ENCODE measurements around the gene ARIH2. TPM values are rescaled to one million over a fixed set of nuclear protein-coding genes. Genes with fewer than 3 reads are reported as not detected.

The ARIH2 gene
- total and polyA plus RNA-seq, 8 donors = 29.8 to 202 (median 51.5) TPM

- H3K4me1 ChIP-seq = peaks cover 41 to 72% (median 57%) of the 10 kb centered on the region in 4 donors
- H3K9me3 ChIP-seq = no peaks in the 10 kb centered on the region
- intact Hi-C loops (cut with DNase I; ENCODE audit: low total_unique reads) = no loop called here
- no peaks in the 10 kb centered on the region for H3K27me3 ChIP-seq
- H3K4me3 ChIP-seq = no peak overlapping the region
- WGBS, 5 donors = 78 to 83% (median 80%) methylated on average over 9 to 11 of the region's 11 CpGs
- peaks cover 26 to 87% (median 77%) of the 10 kb centered on the region in 4 donors for H3K36me3 ChIP-seq
- TF ChIP-seq POLR2A (IDR thresholded peaks at IDR 0.05) (no peak), EP300 (IDR thresholded peaks at IDR 0.05) (no peak), POLR2AphosphoS5 (IDR thresholded peaks at IDR 0.05) (no peak), CTCF (IDR thresholded peaks at IDR 0.05) (no peak)
- DNase-seq = no peak
- H3K27ac ChIP-seq = peak overlapping the region in 1 of 5 donors; percentile 17
These were observed 8.1 kb downstream of the ARIH2 start for GRCh38 chr3:48926425-48927392.

- TF ChIP-seq POLR2A (IDR thresholded peaks at IDR 0.05) (no peak), CTCF (IDR thresholded peaks at IDR 0.05) (no peak), EP300 (IDR thresholded peaks at IDR 0.05) (no peak), POLR2AphosphoS5 (IDR thresholded peaks at IDR 0.05) (no peak)
- Histone ChIP-seq H3K27ac (no peak overlapping the region), H3K4me3 (no peak overlapping the region), H3K9me3 (no peaks in the 10 kb centered on the region), H3K27me3 (no peaks in the 10 kb centered on the region), H3K36me3 (peaks cover 26 to 82% (median 72%) of the 10 kb centered on the region in 4 donors), H3K4me1 (peaks cover 39 to 75% (median 57%) of the 10 kb centered on the region in 4 donors)
- 41 to 72% (median 46%) methylated on average over 2 of the region's 2 CpGs for WGBS, 5 donors
- no peak for DNase-seq
- intact Hi-C loops (cut with DNase I; ENCODE audit: low total_unique reads) = no loop called here
These were observed 9.3 kb downstream of the ARIH2 start for GRCh38 chr3:48927928-48928327.

GRCh38 chr3:48928679-48929078 lies 10.0 kb downstream of the ARIH2 start:
- peak overlapping the region in 1 of 5 donors; percentile 40 for H3K27ac ChIP-seq

More at GRCh38 chr3:48928679-48929078, 10.0 kb downstream of the ARIH2 start:
- no peak for TF ChIP-seq EP300 (IDR thresholded peaks at IDR 0.05)
- TF ChIP-seq POLR2A (IDR thresholded peaks at IDR 0.05) = no peak
- TF ChIP-seq POLR2AphosphoS5 (IDR thresholded peaks at IDR 0.05) = no peak
- no peak for TF ChIP-seq CTCF (IDR thresholded peaks at IDR 0.05)
- no peaks in the 10 kb centered on the region for H3K27me3 ChIP-seq
- peaks cover 26 to 82% (median 71%) of the 10 kb centered on the region in 4 donors for H3K36me3 ChIP-seq
- H3K9me3 ChIP-seq = no peaks in the 10 kb centered on the region
- H3K4me3 ChIP-seq = no peak overlapping the region
- H3K4me1 ChIP-seq = peaks cover 39 to 72% (median 57%) of the 10 kb centered on the region in 4 donors
- intact Hi-C loops (cut with DNase I; ENCODE audit: low total_unique reads) = no loop called here
- no peak for DNase-seq
- WGBS, 5 donors = 72 to 92% (median 77%) methylated on average over 1 of the region's 1 CpG

All from stomach (tissue), 9 donors.